ENCODE measurements around the gene N4BP2L1.

N4BP2L1 gene

GRCh38 chr13:32447894-32448623 is 20.1 kb upstream of the N4BP2L1 start:
- H3K4me3 ChIP-seq (replicated peaks; ENCODE audit: insufficient read depth, low read length) = no peak overlapping the region
- no peak overlapping the region for H3K27ac ChIP-seq (replicated peaks)
- no peaks in the 10 kb centered on the region for H3K27me3 ChIP-seq (ENCODE audit: insufficient read depth, poor library complexity, severe bottlenecking)
- DNase-seq (ENCODE audit: low read depth in 1 of 2, low spot score in 1 of 2) = no peak
- TF ChIP-seq REST (IDR thresholded peaks at IDR 0.05; ENCODE audit: insufficient replicate concordance, low read depth) (no peak), GABPA (IDR thresholded peaks at IDR 0.05; ENCODE audit: low read depth) (no peak), POLR2AphosphoS5 (IDR thresholded peaks at IDR 0.05; ENCODE audit: low read depth) (no peak), SPI1 (IDR thresholded peaks at IDR 0.05; ENCODE audit: borderline replicate concordance, low read depth) (no peak), CTCF (IDR thresholded peaks at IDR 0.05; ENCODE audit: insufficient read depth, low read length) (no peak)

- TF ChIP-seq GABPA (IDR thresholded peaks at IDR 0.05; ENCODE audit: low read depth) = no peak
- TF ChIP-seq POLR2AphosphoS5 (IDR thresholded peaks at IDR 0.05; ENCODE audit: low read depth) = no peak
- TF ChIP-seq SPI1 (IDR thresholded peaks at IDR 0.05; ENCODE audit: borderline replicate concordance, low read depth) = peak; percentile 56; the same call in 1 of the 2 replicates
- no peak for TF ChIP-seq REST (IDR thresholded peaks at IDR 0.05; ENCODE audit: insufficient replicate concordance, low read depth)
- TF ChIP-seq CTCF (IDR thresholded peaks at IDR 0.05; ENCODE audit: insufficient read depth, low read length) = no peak
- DNase-seq (ENCODE audit: low read depth in 1 of 2, low spot score in 1 of 2) = peak in 1 of 2 experiments; percentile 56
- Histone ChIP-seq H3K4me3 (replicated peaks; ENCODE audit: insufficient read depth, low read length) (no peak overlapping the region), H3K27me3 (ENCODE audit: insufficient read depth, poor library complexity, severe bottlenecking) (no peaks in the 10 kb centered on the region), H3K27ac (replicated peaks) (peak overlapping the region; percentile 23)
These were observed 19.0 kb upstream of the N4BP2L1 start for GRCh38 chr13:32446773-32447465.

GRCh38 chr13:32446220-32446619 is 18.3 kb upstream of the N4BP2L1 start:
- TF ChIP-seq POLR2AphosphoS5 (IDR thresholded peaks at IDR 0.05; ENCODE audit: low read depth) = no peak
- no peak for TF ChIP-seq REST (IDR thresholded peaks at IDR 0.05; ENCODE audit: insufficient replicate concordance, low read depth)
- TF ChIP-seq CTCF (IDR thresholded peaks at IDR 0.05; ENCODE audit: insufficient read depth, low read length) = no peak
- TF ChIP-seq SPI1 (IDR thresholded peaks at IDR 0.05; ENCODE audit: borderline replicate concordance, low read depth) = no peak
- no peak for TF ChIP-seq GABPA (IDR thresholded peaks at IDR 0.05; ENCODE audit: low read depth)
- Histone ChIP-seq H3K27me3 (ENCODE audit: insufficient read depth, poor library complexity, severe bottlenecking) (no peaks in the 10 kb centered on the region), H3K27ac (replicated peaks) (peak overlapping the region; percentile 23), H3K4me3 (replicated peaks; ENCODE audit: insufficient read depth, low read length) (no peak overlapping the region)
- no peak for DNase-seq (ENCODE audit: low read depth in 1 of 2, low spot score in 1 of 2)

Data from HL-60 (cell line).